ENCODE results near the gene PJVK.

GRCh38 chr2:178428396-178428806 lies 22.8 kb upstream of the PJVK start:
- no peak for TF ChIP-seq NKRF (conservative IDR thresholded peaks at IDR 0.05)
- TF ChIP-seq KAT2A (conservative IDR thresholded peaks at IDR 0.05; ENCODE audit: control insufficient read depth, low read depth, low read length) = no peak
